Spinal cord (tissue), 10 donors: ENCODE measurements around the gene TRIM34. TPM values are rescaled to one million over a fixed set of nuclear protein-coding genes. Genes with fewer than 3 reads are reported as not detected.
A peak's percentile ranks its signal among the peaks of the same experiment; 100 is the strongest.
"Not testable (repeated sequence)": the region's sequence is repeated elsewhere in the genome, so short reads cannot be mapped to it uniquely, and the experiment has no call there.

ENCODE experiments used
- DNase-seq, 6 donors: peaks; one replicate each; pipeline versions ENCODE4 v3.0.0 to v3.0.0-alpha.2; 2013 to 2015; ENCODE audit warnings: low spot score in 6 of 6, low read depth in 4 of 6
- H3K27ac ChIP-seq: one replicate; pipeline ENCODE4 v1.5.1; 2013; ENCODE audit warnings: low read depth, low read length, control low read depth
- H3K27me3 ChIP-seq: one replicate; pipeline ENCODE4 v1.6.1; 2013; ENCODE audit warnings: low read length; ENCODE audit not compliant: control insufficient read depth, insufficient read depth
- H3K36me3 ChIP-seq: one replicate; pipeline ENCODE4 v1.6.1; 2013; ENCODE audit warnings: low read length; ENCODE audit not compliant: control insufficient read depth, insufficient read depth
- H3K4me1 ChIP-seq: one replicate; pipeline ENCODE4 v1.6.1; 2013; ENCODE audit warnings: low read length; ENCODE audit not compliant: control insufficient read depth, insufficient read depth
- H3K4me3 ChIP-seq: one replicate; pipeline ENCODE4 v1.5.1; 2013; ENCODE audit warnings: low read depth, low read length, control low read depth
- H3K9me3 ChIP-seq: one replicate; pipeline ENCODE4 v1.6.1; 2013; ENCODE audit warnings: low read length; ENCODE audit not compliant: control insufficient read depth, insufficient read depth
- WGBS: methylation state at CpG from one replicate; pipeline ENCODE4 v1.1.5; 2013; ENCODE audit warnings: missing lambda C conversion rate; ENCODE audit not compliant: insufficient coverage; 5-methylcytosine and 5-hydroxymethylcytosine counted together
- long read RNA-seq, 4 donors: transcript quantifications; one replicate each; lab custom pipeline, GENCODE V29; 2026
- polyA plus RNA-seq, 2 donors: library from polyadenylated mRNA; unstranded; fragments of 120-200 nt; gene quantifications; one replicate each; pipeline ENCODE4 v1.2.1, GENCODE V29; 2013; ENCODE audit not compliant: insufficient read length in 2 of 2
- total RNA-seq, 2 donors: library from RNA; depleted of rRNA in 1 of 2; stranded (reverse); fragments of 120-200 nt in 1 of 2; fragments of >200 nt in 1 of 2; gene quantifications; one replicate each; pipeline versions ENCODE4 v1.2.3 to v1.2.4, GENCODE V29; 2013 to 2014
- donor health status: healthy.

The TRIM34 gene, protein sequence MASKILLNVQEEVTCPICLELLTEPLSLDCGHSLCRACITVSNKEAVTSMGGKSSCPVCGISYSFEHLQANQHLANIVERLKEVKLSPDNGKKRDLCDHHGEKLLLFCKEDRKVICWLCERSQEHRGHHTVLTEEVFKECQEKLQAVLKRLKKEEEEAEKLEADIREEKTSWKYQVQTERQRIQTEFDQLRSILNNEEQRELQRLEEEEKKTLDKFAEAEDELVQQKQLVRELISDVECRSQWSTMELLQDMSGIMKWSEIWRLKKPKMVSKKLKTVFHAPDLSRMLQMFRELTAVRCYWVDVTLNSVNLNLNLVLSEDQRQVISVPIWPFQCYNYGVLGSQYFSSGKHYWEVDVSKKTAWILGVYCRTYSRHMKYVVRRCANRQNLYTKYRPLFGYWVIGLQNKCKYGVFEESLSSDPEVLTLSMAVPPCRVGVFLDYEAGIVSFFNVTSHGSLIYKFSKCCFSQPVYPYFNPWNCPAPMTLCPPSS
- total RNA-seq (10 to 100 TPM in 1 of 2 donors, 1 to 10 TPM in 1; 6.6 to 15.1 TPM), polyA plus RNA-seq (1 to 10 TPM; 3.5 to 4.4 TPM)
- long read RNA-seq, donor 1, partial matches to known transcripts: 0 of 1 reads
- long read RNA-seq, donor 1, other reads (novel, unspliced or antisense): 0 of 1 reads
- long read RNA-seq, donor 2: 0 reads
- long read RNA-seq, donor 3: 0 reads
- long read RNA-seq, donor 4, partial matches to known transcripts: 5 of 6 reads
- long read RNA-seq, donor 4, other reads (novel, unspliced or antisense): 0 of 6 reads

DNA sequence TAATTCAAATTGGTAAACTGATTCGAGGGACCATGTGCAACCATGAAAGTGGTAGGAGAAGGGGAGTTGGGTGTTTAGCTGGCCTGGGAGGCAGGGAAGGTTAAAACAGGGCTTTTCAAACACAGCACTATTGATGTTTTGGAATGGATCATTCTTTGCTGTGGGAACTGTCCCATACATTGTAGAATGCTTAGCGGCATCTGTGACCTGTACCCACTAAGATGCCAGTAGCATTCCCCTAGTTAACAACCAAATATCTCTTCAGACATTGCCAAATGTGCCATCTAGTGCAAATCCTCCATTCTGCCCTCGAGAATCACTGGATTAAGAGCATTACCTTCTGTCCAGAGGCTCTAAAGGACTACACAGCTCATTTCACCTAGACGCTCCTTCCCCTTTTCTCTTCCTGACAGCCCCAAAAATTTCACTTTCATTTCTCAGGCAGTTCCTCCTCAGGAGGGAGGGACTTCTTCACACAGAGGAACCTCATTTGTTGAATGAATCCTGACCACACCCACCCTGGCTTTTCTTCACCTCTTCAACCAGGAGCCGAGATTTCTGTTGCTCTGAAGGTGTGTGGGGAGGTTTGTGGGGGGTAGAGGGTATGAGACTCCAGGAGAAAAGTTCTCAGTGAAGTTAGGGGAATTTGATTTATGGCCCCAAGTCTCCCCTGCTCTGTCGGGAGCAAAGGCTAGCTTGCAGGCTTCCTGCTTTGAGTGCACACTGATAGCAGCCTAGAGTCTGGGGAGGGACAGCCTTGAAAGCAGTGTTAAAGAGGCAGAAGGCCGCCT is at the start of gene TRIM34:
TRIM34 (plus strand) TSS at position 513 of the 791 bp plus-strand sequence. CDS start 7,331 bp downstream, outside the sequence.
- H3K4me3 ChIP-seq: peak within 1 kb of the TSS; percentile 47
- peak within 1 kb of the TSS; percentile 61 for H3K27ac ChIP-seq
- DNase-seq: peak in 2 of 6 donors; percentile 11 to 70
- H3K9me3 ChIP-seq: no peaks in the 10 kb centered on the region
- no peaks in the 10 kb centered on the region for H3K36me3 ChIP-seq
- H3K4me1 ChIP-seq: peaks cover 3% of the 10 kb centered on the region
- no peaks in the 10 kb centered on the region for H3K27me3 ChIP-seq
- WGBS: 80% methylated on average over 4 of the region's 7 CpGs

- 90% methylated on average over 3 of the region's 4 CpGs for WGBS
- Histone ChIP-seq H3K27ac (no peak overlapping the region), H3K9me3 (no peaks in the 10 kb centered on the region), H3K4me3 (no peak overlapping the region), H3K36me3 (no peaks in the 10 kb centered on the region), H3K27me3 (no peaks in the 10 kb centered on the region), H3K4me1 (no peaks in the 10 kb centered on the region)
- no peak for DNase-seq
Observed at GRCh38 chr11:5575152-5575551, 49.6 kb upstream of the TRIM34 start.

DNA sequence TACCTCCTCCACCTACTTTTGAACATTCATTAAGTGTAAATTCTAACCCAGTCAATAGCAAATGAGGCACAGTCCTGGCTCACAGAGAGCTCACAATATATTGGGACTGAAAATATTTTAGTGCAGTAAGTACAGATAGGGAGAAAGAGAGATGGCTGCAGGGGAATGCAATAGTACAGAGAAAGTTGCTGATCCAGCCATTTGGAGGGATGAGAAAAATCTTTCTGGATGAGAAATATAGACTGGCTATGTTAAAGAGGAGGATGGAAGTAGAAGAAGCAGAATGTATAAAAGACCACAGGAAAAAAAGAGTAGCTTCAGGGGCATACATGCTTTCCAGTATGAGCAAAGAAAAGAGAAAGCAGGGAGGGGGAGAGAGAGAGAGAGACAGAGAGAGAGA is 47.7 kb upstream of the TRIM34 start:
- Histone ChIP-seq H3K4me3 (no peak overlapping the region), H3K4me1 (no peaks in the 10 kb centered on the region), H3K36me3 (no peaks in the 10 kb centered on the region), H3K27me3 (no peaks in the 10 kb centered on the region), H3K27ac (no peak overlapping the region), H3K9me3 (no peaks in the 10 kb centered on the region)
- DNase-seq: no peak

- no peaks in the 10 kb centered on the region for H3K27me3 ChIP-seq
- no peak within 1 kb of the TSS for H3K4me3 ChIP-seq
- H3K27ac ChIP-seq: no peak within 1 kb of the TSS
- 96% methylated on average over 7 of the region's 8 CpGs for WGBS
- no peaks in the 10 kb centered on the region for H3K4me1 ChIP-seq
- no peaks in the 10 kb centered on the region for H3K9me3 ChIP-seq
- no peak for DNase-seq
- H3K36me3 ChIP-seq: no peaks in the 10 kb centered on the region
Observed at GRCh38 chr11:5580577-5580976, 44.2 kb upstream of the TRIM34 start, which contains the start of gene OR52B6. Gene OR52B6, plus strand, starts transcription at chr11:5580877. Its CDS starts 0 bp downstream, at chr11:5580877.

GRCh38 chr11:5581014-5581413 is 43.8 kb upstream of the TRIM34 start:
- WGBS: 82% methylated on average over 4 of the region's 4 CpGs

DNA sequence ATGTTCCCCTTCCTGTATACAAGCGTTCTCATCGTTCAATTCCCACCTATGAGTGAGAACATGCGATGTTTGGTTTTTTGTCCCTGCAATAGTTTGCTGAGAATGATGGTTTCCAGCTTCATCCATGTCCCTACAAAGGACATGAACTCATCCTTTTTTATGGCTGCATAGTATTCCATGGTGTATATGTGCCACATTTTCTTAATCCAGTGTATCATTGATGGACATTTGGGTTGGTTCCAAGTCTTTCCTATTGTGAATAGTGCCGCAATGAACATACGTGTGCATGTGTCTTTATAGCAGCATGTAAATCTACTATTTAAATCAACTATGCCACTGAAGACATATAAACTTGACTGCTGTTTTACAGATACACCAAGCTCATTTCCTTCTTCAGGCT is 40.3 kb upstream of the TRIM34 start:
- WGBS: no CpG with 5 or more reads among the region's 5 CpGs

More at GRCh38 chr11:5581014-5581413, 43.8 kb upstream of the TRIM34 start:
- H3K36me3 ChIP-seq: no peaks in the 10 kb centered on the region
- no peaks in the 10 kb centered on the region for H3K4me1 ChIP-seq
- no peak overlapping the region for H3K4me3 ChIP-seq
- no peaks in the 10 kb centered on the region for H3K9me3 ChIP-seq
- no peak overlapping the region for H3K27ac ChIP-seq
- H3K27me3 ChIP-seq: no peaks in the 10 kb centered on the region
- DNase-seq: no peak

GRCh38 chr11:5589906-5590305 is 34.9 kb upstream of the TRIM34 start:
- H3K36me3 ChIP-seq, H3K9me3 ChIP-seq, DNase-seq, H3K27me3 ChIP-seq, H3K4me1 ChIP-seq, H3K27ac ChIP-seq, H3K4me3 ChIP-seq: not testable (repeated sequence)
- 96% methylated on average over 31 of the region's 31 CpGs for WGBS

More for the DNA sequence above, 40.3 kb upstream of the TRIM34 start:
- H3K9me3 ChIP-seq, H3K4me1 ChIP-seq, H3K4me3 ChIP-seq, H3K27me3 ChIP-seq, DNase-seq, H3K36me3 ChIP-seq, H3K27ac ChIP-seq: not testable (repeated sequence)

DNA sequence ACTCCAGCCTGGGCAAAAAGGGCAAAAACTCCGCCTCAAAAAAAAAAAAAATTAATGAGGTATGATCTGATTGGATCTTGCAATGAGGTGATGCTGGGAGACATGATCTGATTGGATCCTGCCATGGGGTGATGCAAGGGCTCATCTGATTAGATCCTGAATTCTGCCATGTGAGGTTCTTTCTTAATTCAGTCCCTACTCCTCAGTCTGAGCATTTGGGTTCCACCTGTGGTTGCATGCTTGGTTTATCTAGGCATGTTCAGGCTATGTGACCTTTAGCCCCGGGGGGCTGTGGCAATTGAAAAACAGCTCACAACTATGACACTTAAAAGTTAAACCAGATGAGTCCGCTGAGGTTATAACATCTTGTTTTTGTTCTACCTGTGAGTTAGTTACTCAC is 33.2 kb upstream of the TRIM34 start:
- Histone ChIP-seq H3K27ac (no peak overlapping the region), H3K4me1 (peaks cover 6% of the 10 kb centered on the region), H3K4me3 (no peak overlapping the region), H3K9me3 (no peaks in the 10 kb centered on the region), H3K27me3 (peaks cover 2% of the 10 kb centered on the region), H3K36me3 (no peaks in the 10 kb centered on the region)
- whole genome bisulfite sequencing: 100% methylated on average over 1 of the region's 3 CpGs
- DNase-seq: no peak

DNA sequence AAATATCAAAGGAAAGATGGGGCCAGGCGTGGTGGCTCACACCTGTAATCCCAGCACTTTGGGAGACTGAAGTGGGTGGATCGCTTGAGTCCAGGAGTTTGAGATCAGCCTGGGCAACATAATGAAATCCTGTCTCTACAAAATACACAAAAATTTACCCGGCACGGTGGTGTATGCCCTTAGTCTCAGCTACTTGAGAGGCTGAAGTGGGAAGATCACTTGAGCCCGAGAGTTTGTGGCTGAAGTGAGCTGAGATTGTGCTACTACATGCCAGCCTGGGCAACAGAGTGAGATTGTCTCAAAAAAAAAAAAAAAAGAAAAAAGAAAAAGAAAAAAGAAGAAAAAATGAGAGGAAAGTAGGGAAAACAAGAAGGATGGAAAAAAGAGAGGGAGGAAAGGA is 32.2 kb upstream of the TRIM34 start:
- no peak overlapping the region for H3K27ac ChIP-seq
- no peak for DNase-seq
- peaks cover 6% of the 10 kb centered on the region for H3K4me1 ChIP-seq
- H3K9me3 ChIP-seq: no peaks in the 10 kb centered on the region
- no peak overlapping the region for H3K4me3 ChIP-seq
- peaks cover 2% of the 10 kb centered on the region for H3K27me3 ChIP-seq
- H3K36me3 ChIP-seq: no peaks in the 10 kb centered on the region
- 96% methylated on average over 2 of the region's 5 CpGs for WGBS
